Amniotic stem cell (primary cell): ENCODE data around the gene TMEM131.
"Not testable (repeated sequence)": the region's sequence is repeated elsewhere in the genome, so short reads cannot be mapped to it uniquely, and the experiment has no call there.

Source experiments
- DNase-seq: peaks from one replicate; lab custom pipeline; 2025; lab: John Stamatoyannopoulos, UW

Gene TMEM131

GRCh38 chr2:97953853-97954252 lies 41.9 kb downstream of the TMEM131 start:
- DNase-seq = no peak

GRCh38 chr2:97952357-97952756 lies 43.4 kb downstream of the TMEM131 start:
- DNase-seq = no peak

- no peak for DNase-seq
Measured at GRCh38 chr2:97951155-97951680, 44.5 kb downstream of the TMEM131 start.

GRCh38 chr2:97950329-97951154 lies 45.2 kb downstream of the TMEM131 start:
- DNase-seq = peak; percentile 56

GRCh38 chr2:97948926-97949325 lies 46.8 kb downstream of the TMEM131 start:
- no peak for DNase-seq

DNA sequence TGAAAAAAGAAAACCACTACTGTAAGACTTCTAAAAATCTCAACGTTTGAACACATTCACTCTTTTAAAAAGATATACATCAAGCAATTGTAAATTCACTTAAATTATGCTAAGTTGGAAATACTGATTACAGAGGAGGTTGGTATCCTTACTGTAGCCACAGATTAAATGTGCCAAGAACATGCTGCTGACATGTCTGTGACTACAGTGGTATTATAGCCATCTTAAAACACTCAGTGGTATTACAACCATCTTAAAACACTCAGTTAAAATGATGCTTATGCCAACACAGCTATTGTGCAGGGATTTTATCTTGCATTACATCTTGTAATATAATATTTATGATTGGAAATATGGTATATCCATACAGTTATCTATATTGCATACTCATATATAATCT lies 50.0 kb downstream of the TMEM131 start:
- DNase-seq = no peak

GRCh38 chr2:97936881-97937280 lies 58.9 kb downstream of the TMEM131 start:
- no peak for DNase-seq

GRCh38 chr2:97936199-97936598 lies 59.5 kb downstream of the TMEM131 start:
- no peak for DNase-seq

- peak; percentile 6 for DNase-seq
Measured at GRCh38 chr2:97935719-97936161, 60.0 kb downstream of the TMEM131 start.

DNA sequence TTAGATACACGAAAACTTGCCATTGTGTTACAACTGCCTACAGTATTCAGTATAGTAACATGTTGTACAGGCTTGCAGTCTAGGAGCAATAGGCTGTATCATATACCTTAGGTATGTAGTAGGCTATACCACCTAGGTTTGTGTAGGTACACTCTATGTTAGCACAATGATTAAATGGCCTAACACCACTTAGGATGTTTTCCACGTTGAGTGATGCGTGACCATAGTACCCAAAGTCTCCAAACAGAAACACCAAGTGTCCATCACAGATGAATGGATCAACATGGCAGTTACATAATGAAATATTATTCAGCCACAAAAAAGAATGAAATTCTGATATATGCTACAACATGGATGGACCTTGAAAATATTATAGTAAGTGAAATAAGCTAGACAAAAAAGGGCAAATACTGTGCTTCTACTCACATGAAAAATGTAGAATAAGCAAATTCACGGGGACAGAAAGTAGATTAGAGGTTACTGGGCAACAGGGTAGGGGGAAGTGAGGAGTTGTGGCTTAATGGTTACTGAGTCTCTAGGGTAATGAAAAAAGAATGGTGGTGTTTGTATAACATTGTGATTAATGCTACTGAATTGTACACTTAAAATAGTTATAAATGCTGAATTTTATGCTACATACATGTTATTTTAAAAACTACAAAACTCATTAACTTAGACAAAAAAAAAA lies 62.6 kb downstream of the TMEM131 start:
- DNase-seq = no peak

- DNase-seq = no peak
Measured at GRCh38 chr2:97931858-97932225, 63.9 kb downstream of the TMEM131 start.

- no peak for DNase-seq
Measured at GRCh38 chr2:97931118-97931857, 64.5 kb downstream of the TMEM131 start.

GRCh38 chr2:97928591-97928990 lies 67.2 kb downstream of the TMEM131 start:
- no peak for DNase-seq

DNA sequence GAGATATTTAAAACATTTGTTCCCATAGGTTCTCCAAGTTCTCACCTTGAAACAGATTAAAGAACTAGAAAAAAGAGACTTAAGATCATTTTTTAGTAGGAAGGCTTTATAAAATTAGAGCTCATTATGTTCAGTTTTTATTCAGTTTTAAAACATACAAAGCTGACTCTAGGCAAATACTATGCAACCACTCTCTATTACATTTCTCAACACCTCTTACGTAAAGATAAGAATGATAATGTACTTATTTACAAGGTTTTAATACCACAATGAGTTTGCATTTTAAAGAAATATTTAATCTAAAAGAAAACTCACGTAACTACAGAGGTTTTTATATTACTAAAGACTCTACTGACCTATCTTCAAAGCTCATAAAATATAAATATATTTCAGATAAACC lies 68.8 kb downstream of the TMEM131 start:
- no peak for DNase-seq

- DNase-seq = no peak
Measured at GRCh38 chr2:97924194-97924593, 71.6 kb downstream of the TMEM131 start.

- DNase-seq = no peak
Measured at GRCh38 chr2:97919858-97920257, 75.9 kb downstream of the TMEM131 start.

- DNase-seq = no peak
Measured at GRCh38 chr2:97918818-97919217, 76.9 kb downstream of the TMEM131 start.

- not testable (repeated sequence) for DNase-seq
Measured at GRCh38 chr2:97917668-97918067, 78.1 kb downstream of the TMEM131 start.

GRCh38 chr2:97914691-97915213 lies 81.0 kb downstream of the TMEM131 start:
- DNase-seq = no peak

DNA sequence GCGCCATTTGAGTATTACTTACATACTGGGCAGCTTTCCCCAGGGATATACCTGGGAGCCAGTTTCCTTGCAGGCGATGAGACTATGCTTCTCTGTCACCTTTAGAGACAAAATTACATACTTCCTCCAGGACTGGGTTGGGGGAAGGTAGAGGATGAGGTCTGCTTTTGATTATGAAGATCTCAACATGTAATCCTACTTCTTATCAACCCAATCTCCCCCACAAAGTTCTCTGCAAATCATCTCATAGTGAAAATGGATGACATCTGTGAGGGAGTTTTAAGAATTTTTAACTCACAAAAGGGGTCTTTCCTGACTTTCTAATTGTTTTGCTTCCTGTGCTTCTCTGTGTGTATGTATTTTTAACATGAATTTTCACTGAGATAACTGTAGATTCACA lies 81.9 kb downstream of the TMEM131 start:
- no peak for DNase-seq

- DNase-seq = no peak
Measured at GRCh38 chr2:97911922-97912575, 83.7 kb downstream of the TMEM131 start.
